HL-60/S4 treated with retinoic acid at 250 ng/mL for 4 days and 3 days (cell line): Measurements from ENCODE around the gene ZBED4.

Experiments used
- in situ Hi-C: fragments of 300-500 bp; cut with MboI; formaldehyde crosslinking; loops from 2 replicates; pipeline ENCODE4 v1.7.0; 2022; ENCODE audit warnings: low sequenced_read_pairs

ZBED4 gene

DNA sequence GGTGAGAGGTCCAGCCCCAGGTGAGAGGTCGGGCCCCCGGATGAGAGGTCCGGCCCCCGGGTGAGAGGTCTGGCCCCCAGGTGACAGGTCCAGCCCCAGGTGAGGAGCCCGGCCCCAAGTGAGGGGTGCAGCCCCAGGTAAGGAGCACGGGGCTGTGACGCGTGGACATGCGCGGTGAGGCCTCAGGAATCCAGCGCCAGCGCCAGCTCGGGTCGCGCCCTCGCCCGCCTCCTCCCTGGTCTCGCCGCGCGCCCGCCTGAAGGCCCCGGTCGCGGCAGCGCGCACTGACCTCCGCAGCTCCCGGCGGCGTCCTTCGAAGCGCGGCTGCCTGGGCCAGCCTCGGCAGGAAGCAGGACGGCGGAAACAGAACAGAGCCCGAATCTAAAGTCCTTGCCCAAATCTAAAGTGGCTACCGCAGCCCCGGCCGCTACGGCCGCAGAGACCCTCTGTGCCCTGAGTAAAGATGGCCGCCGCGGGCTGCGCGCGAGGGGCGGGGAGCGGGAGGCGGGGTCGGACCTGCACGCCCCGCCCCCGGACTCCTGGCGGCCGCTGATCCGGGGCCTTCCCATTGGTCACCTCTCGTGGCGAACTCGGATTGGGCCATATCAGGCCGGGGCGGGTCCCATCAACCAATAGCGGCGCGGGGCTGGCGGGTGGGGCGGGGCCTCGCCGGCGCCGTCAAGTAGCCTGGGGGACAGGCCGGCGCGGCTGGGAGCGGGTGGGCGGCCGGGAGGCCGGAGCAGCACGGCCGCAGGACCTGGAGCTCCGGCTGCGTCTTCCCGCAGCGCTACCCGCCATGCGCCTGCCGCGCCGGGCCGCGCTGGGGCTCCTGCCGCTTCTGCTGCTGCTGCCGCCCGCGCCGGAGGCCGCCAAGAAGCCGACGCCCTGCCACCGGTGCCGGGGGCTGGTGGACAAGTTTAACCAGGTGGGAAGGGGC lies 64.6 kb downstream of the ZBED4 start, which contains the start of the genes ALG12 and CRELD2:
ALG12 (minus strand) TSS at position 465 of the 937 bp plus-strand sequence. CDS start 4,673 bp downstream, outside the sequence.
CRELD2 (plus strand) TSS at position 661 of the 937 bp plus-strand sequence; CDS start at position 797, 136 bp downstream.
- in situ Hi-C loops, result no loop called here

GRCh38 chr22:49918911-49919881 lies 65.6 kb downstream of the ZBED4 start:
- in situ Hi-C loops, result no loop called here

DNA sequence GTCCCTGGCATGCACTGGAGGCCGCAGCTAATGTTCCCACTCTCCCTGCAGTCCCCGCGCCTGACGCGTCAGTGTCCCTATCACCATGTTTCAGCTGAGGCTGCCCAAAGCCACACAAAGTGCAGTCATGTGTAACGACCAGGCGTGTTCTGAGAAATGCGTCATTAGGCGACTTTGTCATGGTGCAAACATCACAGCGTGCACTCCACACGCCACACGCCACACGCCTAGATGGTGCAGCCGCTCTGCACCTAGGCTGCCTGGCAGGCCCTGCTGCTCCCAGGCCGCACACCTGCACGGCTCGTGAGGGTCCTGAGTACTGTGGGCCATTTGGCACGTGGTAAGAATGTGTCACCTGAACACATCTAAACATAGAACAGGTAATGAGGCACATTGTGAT lies 67.2 kb downstream of the ZBED4 start:
- in situ Hi-C loops, result no loop called here

DNA sequence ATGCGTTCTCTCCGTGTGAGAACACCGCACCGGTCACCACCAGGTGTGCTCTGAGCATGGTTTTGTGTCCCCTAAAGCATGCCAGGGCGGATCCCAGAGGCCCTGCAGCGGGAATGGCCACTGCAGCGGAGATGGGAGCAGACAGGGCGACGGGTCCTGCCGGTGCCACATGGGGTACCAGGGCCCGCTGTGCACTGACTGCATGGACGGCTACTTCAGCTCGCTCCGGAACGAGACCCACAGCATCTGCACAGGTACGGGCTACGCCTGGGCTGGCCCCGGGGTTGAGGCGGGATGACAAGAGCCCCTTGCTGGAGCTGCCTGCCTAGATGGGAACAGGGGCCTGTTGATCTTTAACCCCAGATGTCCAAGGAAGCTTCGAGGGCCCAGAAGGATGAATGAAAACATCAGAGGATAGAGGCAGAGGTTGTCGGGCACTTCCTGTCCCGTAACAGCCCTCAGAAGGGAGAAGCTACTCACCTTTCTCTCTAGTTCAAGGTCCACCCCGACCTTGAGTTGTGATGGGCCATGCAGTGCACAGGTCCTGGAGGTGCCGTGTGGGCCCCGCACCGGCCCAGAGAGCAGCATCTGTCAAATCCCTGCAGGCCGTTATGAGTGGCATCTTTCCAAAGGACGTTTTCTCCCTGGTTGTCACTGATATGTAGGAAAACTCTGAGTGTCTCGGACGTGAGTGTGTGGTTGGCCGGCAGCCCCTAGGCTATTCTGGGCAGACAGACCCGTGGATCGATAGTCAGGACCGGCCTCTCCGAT lies 68.0 kb downstream of the ZBED4 start:
- in situ Hi-C loops, result no loop called here

- in situ Hi-C loops, result no loop called here
Measured at GRCh38 chr22:49922484-49922883, 68.8 kb downstream of the ZBED4 start.

- in situ Hi-C loops, result no loop called here
Measured at GRCh38 chr22:49922926-49923325, 69.3 kb downstream of the ZBED4 start.

- in situ Hi-C loops, result no loop called here
Measured at GRCh38 chr22:49923445-49923844, 69.8 kb downstream of the ZBED4 start.

- in situ Hi-C loops, result no loop called here
Measured at GRCh38 chr22:49924113-49924833, 70.6 kb downstream of the ZBED4 start.

- in situ Hi-C loops, result no loop called here
Measured at GRCh38 chr22:49925525-49926128, 72.0 kb downstream of the ZBED4 start.

DNA sequence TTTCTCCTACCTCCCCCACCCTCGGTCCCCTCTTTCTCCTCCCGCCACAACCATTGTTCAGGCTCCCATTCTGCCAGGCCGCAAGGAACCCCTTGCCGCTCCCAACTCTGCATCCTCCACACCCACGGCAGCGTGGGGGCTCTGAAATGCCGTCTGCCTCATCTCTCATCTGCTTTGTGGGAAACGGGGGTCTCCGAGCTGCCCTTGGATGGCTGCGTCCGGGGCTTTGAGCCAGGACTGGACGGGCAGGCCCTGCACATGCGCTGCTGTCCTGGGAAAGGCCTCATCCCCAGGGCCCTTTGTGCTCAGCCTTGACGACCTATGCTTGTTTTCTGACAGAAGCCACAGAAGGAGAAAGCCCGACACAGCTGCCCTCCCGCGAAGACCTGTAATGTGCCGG lies 73.3 kb downstream of the ZBED4 start:
- in situ Hi-C loops, result no loop called here

DNA sequence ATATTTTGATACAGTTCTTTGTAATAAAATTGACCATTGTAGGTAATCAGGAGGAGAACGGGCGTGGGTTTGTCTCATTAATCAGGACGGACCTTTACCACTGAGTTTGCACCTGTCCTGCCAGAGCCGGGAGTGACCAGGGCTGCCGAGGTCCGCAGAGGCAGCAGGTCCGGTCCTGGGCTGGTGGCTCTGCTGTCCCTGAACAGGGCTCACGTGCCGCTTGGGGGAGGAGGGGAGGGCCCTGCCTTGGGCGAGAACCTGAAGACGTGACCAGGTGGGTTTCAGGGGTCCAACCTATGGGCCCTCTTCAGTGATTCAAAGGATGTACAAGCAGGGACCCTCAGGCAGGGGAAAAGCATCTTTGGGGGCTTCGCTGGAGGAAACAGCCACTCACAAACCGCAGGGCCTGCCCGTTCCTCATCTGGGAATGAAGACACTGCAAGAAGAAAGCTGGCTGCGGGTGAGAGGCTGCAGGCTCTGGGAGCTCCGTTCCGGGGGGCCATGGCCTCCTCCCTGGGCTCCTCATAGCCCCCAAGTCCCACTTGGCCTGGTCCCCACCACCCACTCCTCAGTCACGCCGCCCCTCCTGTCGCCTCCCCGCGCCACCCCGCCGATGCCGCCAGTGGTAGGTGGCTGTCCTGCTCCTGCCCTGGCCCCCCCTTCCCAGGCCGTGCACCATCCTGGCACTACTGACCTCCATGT lies 74.0 kb downstream of the ZBED4 start:
- in situ Hi-C loops, result no loop called here

DNA sequence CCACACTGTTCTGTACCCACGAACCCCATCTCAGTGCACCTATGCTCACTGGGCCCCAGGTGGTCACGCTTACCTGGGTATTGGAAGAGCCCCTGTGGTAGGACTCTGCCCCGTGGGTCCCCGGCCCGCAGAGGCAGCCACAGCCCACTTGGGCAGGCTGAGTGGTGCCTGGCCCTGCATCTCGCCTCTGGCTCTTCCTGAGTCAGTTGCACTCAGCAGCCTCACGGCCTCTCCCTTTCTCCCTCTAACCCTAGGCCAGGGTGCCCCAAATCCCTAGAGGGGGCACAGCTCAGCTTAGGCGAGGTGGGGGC lies 74.5 kb downstream of the ZBED4 start:
- in situ Hi-C loops, result no loop called here

DNA sequence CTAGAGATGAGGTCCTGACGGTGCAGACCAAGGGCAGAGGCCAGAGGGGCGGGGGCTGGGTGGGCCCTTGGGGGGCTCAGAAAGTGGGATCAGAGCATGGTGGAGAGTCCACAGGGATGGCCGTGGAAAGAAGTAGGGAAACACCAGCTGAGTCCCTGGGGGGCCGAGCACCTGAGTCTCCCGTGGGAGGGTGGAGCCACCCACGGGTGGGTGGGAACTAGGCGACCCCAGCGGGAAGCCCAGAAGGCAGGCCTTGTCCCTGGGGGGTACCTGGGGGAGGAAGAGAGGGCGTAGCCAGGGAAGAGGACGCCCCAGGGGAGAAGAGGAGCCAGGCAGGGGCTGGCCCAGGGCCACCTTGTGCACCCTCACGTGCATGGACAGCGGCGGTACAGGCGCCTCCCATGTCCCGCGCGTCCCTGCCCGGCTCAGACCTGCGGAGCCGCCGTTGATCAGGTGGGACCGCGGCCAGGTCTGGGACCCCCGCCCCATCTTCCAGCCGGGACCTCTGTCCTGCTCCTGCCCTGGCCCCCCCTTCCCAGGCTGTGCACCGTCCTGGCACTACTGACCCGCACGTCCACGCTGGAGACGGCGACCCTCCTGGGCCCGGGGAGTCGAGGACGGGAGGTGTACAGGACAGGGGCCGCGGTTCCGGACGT lies 75.0 kb downstream of the ZBED4 start:
- in situ Hi-C loops, result no loop called here

DNA sequence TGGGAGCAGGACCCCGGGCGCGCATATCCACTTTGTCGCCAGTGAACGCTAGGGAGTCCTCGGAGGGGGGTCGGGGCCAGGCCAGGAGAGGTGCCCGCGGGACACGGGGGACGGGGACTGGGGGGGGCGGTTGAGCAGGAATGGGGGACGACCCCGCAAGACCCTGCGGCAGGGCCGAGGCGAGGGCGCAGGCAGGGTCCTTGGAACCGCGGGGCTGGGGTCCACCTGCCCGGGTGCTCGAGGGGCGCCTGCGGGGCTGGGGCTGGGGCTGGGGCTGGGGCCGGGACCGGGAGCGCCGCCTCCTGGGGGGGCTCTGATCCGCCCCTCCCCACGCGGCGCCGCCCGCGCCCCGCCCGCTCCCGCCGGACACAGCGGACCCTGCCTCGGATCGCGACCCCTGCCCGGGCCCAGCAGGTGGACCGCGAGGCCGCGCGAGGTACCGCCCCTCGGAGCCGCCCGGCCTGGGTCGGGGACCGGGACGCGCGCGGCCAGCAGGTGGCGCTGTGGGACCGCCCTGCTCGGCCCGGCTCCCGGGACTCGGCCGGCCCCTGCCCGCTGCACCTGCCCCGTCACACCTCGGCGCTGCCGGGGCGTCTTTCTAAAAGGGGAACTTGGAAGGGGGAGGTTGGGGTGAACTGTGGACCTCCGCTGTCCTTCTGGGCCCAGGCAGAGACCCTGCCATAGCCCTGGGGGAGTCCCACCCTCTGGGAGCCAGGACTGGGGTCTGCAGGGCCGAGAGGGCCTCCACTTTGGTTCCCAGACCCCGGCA lies 75.8 kb downstream of the ZBED4 start:
- in situ Hi-C loops, result no loop called here

DNA sequence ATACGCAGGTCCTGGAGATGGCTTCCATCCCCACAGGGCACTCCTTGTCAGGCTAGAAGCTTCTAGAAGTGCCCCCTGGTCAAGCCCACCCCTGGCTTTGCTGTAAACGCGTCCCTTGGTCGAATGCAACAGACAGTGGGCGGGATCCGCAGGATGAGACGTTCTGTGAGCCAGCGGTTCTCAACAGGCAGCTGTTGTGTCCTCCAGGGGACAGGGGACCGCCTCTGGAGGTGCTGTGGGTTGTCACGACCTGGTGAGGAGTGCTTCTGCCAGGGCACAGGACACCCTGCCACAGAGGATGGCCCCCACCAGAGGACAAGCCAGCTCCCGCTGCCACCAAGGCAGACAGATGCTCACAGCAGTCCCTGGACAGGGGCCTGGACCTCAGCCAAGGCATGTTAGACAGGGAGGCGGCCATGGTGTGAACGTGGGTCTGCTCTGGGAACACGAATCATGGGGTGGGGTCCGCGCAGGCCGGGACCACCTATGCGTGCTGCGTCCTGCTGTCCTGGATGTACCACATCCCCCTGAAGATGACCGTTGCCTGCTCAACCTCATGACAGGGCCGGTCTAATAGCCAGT lies 76.4 kb downstream of the ZBED4 start:
- in situ Hi-C loops, result no loop called here

DNA sequence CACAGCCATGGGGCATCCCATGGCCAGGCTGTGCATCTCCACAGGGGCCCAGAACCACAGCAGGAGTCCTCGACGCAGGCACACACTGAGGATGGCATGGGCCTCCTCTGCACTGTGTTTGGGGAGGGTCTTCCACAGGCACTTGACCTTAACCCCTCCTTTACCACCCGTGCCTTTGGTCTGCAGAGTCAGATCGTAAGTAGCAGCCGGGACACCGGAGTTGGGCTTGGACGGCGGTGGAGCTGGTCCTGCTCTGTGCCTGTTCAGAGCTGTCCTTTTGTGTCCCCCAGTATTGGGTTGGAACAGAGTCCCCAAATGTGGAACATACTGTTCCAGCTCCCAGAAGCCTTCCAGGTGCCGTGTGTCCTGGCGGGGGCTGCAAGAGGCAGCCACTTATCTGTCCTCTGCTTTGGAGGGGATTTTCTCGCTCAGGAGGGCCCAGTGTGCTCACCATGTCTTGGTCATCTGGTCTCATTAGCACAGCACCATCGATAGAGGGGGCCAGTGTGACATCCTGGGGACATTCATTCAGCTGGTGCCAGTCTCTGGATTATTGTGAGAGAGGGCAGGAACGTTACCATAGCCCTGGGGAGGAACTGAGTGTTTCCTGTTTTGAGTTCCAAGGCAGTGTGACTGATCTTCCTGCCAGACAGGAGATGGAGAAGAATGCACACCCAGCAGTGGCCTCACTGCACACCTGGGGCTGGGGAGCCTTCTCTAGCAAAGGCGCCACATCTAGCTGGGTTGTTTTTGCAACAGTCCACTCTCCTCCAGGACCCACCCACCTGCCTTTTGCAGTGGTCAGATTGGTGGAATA lies 77.2 kb downstream of the ZBED4 start:
- in situ Hi-C loops, result no loop called here
